Suprapubic skin (tissue), 4 donors: ENCODE results near the gene GMDS. TPM values are rescaled to one million over a fixed set of nuclear protein-coding genes. Genes with fewer than 3 reads are reported as not detected.
A peak's percentile ranks its signal among the peaks of the same experiment; 100 is the strongest.

Experiments
- DNase-seq, 2 donors: peaks; one replicate each; pipeline ENCODE4 v3.0.0-alpha.2; 2019; ENCODE audit warnings: low spot score in 2 of 2
- H3K27ac ChIP-seq: fragments of 200-600 bp; sonication (generic); one replicate; pipeline ENCODE4 v1.5.1; 2019
- H3K27me3 ChIP-seq: fragments of 200-600 bp; sonication (generic); one replicate; pipeline ENCODE4 v1.5.1; 2019
- H3K36me3 ChIP-seq: fragments of 200-600 bp; sonication (generic); one replicate; pipeline ENCODE4 v1.5.1; 2019
- H3K4me1 ChIP-seq: fragments of 200-600 bp; sonication (generic); one replicate; pipeline ENCODE4 v1.5.1; 2019
- H3K4me3 ChIP-seq: fragments of 200-600 bp; sonication (generic); one replicate; pipeline ENCODE4 v1.5.1; 2019; ENCODE audit warnings: mild to moderate bottlenecking
- H3K9me3 ChIP-seq: fragments of 200-600 bp; sonication (generic); one replicate; pipeline ENCODE4 v1.5.1; 2019
- EP300 ChIP-seq: sonication (generic); formaldehyde crosslinking; IDR thresholded peaks from one replicate; pipeline ENCODE4 v1.6.1; 2017; ENCODE audit warnings: antibody characterized with exemption
- POLR2A ChIP-seq, 2 donors: fragments of 450-650 bp; IDR thresholded peaks; one replicate each; pipeline ENCODE4 v1.6.1; 2017; ENCODE audit warnings: antibody characterized with exemption in 2 of 2, mild to moderate bottlenecking in 2 of 2, moderate library complexity in 2 of 2
- POLR2AphosphoS5 ChIP-seq, 3 donors: sonication (generic); formaldehyde crosslinking; IDR thresholded peaks; one replicate each; pipeline ENCODE4 v1.6.1; 2017; ENCODE audit warnings: antibody characterized with exemption in 3 of 3
- WGBS: methylation state at CpG from one replicate; pipeline ENCODE4 v1.1.5; 2018; 5-methylcytosine and 5-hydroxymethylcytosine counted together
- total RNA-seq, 4 donors: library from RNA; depleted of rRNA; stranded (reverse); fragments of >200 nt; gene quantifications; one replicate each; pipeline ENCODE4 v1.1.0, GENCODE V29; 2016
- TF ChIP-seq, protein P1 (sequence below), 2 donors: fragments of 200-600 bp in 1 of 2; fragments of 450-650 bp in 1 of 2; sonication (generic) in 1 of 2; IDR thresholded peaks; one replicate each; pipeline ENCODE4 v1.5.1; 2016 to 2019; ENCODE audit warnings: antibody characterized with exemption in 2 of 2, mild to moderate bottlenecking in 1 of 2, moderate library complexity in 1 of 2

GMDS gene
- total RNA-seq, 4 donors from 2014 or later: 11.7 to 19.3 (median 13.2) TPM

DNA sequence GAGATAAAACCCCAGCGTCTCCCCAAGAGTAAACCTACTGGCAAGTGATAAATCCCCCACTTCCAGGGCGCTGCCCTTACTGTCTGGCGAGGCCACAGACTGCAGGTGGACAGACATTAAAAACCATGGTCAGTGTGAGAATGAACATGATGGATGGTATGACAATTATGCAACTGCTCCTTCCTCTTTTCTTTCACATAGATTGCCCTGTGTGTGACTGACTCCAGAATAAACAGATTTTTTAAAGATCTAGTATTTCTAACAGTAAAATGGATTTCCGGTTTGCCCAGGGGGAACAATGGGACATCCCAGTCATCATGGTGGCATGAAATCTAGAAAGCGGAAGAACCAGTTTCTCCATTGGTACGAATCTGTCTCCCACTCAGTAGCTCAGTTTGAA is 482.0 kb downstream of the GMDS start:
- Histone ChIP-seq H3K27ac (no peak overlapping the region), H3K9me3 (no peaks in the 10 kb centered on the region), H3K27me3 (no peaks in the 10 kb centered on the region), H3K36me3 (no peaks in the 10 kb centered on the region), H3K4me3 (no peak overlapping the region), H3K4me1 (peaks cover 22% of the 10 kb centered on the region)
- no peak for TF ChIP-seq POLR2AphosphoS5 (IDR thresholded peaks at IDR 0.05)
- no peak for TF ChIP-seq EP300
- TF ChIP-seq POLR2A (IDR thresholded peaks at IDR 0.05): no peak
- TF ChIP-seq, protein P1, sequence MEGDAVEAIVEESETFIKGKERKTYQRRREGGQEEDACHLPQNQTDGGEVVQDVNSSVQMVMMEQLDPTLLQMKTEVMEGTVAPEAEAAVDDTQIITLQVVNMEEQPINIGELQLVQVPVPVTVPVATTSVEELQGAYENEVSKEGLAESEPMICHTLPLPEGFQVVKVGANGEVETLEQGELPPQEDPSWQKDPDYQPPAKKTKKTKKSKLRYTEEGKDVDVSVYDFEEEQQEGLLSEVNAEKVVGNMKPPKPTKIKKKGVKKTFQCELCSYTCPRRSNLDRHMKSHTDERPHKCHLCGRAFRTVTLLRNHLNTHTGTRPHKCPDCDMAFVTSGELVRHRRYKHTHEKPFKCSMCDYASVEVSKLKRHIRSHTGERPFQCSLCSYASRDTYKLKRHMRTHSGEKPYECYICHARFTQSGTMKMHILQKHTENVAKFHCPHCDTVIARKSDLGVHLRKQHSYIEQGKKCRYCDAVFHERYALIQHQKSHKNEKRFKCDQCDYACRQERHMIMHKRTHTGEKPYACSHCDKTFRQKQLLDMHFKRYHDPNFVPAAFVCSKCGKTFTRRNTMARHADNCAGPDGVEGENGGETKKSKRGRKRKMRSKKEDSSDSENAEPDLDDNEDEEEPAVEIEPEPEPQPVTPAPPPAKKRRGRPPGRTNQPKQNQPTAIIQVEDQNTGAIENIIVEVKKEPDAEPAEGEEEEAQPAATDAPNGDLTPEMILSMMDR (IDR thresholded peaks at IDR 0.05): no peak
- 88% methylated on average over 6 of the region's 6 CpGs for WGBS
- DNase-seq: no peak

DNA sequence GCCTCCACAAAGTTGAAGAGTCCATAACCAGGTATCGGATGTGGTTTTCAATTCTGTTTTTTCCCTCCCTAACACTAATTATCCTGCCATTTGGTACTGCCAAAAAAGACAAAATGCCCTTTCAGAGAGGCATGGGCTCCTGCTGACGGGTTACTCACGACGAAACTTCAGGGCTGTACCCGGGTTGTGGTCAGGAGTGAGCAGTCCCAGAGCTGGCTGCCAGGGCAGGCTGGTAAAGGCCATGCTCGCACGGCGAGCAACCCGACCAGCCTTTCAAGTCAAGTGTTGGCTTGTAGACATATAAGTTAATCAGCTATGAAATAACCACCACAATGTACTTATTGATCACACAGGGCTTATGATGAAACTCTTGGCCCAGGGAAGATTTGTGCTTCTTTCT is 483.2 kb downstream of the GMDS start:
- Histone ChIP-seq H3K4me1 (peaks cover 14% of the 10 kb centered on the region), H3K4me3 (no peak overlapping the region), H3K27ac (peak overlapping the region; percentile 30), H3K36me3 (no peaks in the 10 kb centered on the region), H3K9me3 (no peaks in the 10 kb centered on the region), H3K27me3 (no peaks in the 10 kb centered on the region)
- 83% methylated on average over 9 of the region's 9 CpGs for WGBS
- DNase-seq: no peak
- TF ChIP-seq POLR2AphosphoS5 (IDR thresholded peaks at IDR 0.05) (no peak), EP300 (no peak), POLR2A (IDR thresholded peaks at IDR 0.05) (no peak)
- TF ChIP-seq, protein P1 (IDR thresholded peaks at IDR 0.05): no peak

DNA sequence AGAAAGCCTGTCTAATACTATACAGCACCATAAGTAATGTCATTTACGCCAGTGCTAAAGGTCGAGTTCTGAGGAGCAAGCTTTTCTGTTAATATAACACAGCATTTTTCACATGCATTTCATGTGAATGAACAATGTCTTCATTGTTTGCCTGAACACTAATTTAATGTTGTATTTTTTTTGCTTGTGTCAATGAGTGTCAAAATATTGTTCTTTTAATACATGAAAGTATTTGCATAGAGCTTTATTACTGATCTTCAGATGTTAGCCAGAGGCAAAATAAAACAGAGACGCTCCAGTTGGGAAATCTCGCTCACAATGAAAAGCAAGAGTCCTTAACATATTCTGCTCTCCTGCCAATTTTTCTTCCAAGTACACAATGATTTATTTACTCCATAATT is 483.9 kb downstream of the GMDS start:
- Histone ChIP-seq H3K27me3 (no peaks in the 10 kb centered on the region), H3K4me1 (peaks cover 10% of the 10 kb centered on the region), H3K4me3 (no peak overlapping the region), H3K36me3 (no peaks in the 10 kb centered on the region), H3K9me3 (no peaks in the 10 kb centered on the region), H3K27ac (peak overlapping the region; percentile 30)
- no peak for TF ChIP-seq POLR2AphosphoS5 (IDR thresholded peaks at IDR 0.05)
- TF ChIP-seq, protein P1 (IDR thresholded peaks at IDR 0.05): no peak
- TF ChIP-seq POLR2A (IDR thresholded peaks at IDR 0.05): no peak
- TF ChIP-seq EP300: no peak
- no peak for DNase-seq
- 57% methylated on average over 4 of the region's 4 CpGs for WGBS

DNA sequence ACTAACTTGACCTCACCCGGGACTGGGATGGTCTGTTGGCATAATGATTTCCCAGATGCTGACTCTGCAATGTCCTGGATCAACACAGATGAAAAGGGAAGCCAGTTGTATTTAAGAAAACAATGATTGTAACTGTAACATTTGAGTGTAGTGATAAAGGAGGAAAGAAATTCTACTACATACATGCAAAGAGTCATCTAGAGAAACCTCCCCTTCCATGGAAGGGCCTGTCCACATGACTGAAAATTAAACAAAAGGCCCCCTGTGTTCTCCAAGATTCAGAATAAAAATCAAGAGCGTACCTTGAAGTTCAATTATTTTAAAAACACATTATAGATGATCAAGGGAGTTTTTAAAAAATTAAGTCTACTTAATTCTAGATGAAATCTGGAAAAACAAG is 484.5 kb downstream of the GMDS start:
- no peak overlapping the region for H3K4me3 ChIP-seq
- no peaks in the 10 kb centered on the region for H3K9me3 ChIP-seq
- 85% methylated on average over 2 of the region's 2 CpGs for WGBS
- no peak for DNase-seq
- H3K4me1 ChIP-seq: peaks cover 9% of the 10 kb centered on the region
- no peak for TF ChIP-seq EP300
- no peak for TF ChIP-seq POLR2A (IDR thresholded peaks at IDR 0.05)
- TF ChIP-seq, protein P1 (IDR thresholded peaks at IDR 0.05): no peak
- TF ChIP-seq POLR2AphosphoS5 (IDR thresholded peaks at IDR 0.05): no peak
- no peaks in the 10 kb centered on the region for H3K27me3 ChIP-seq
- H3K36me3 ChIP-seq: no peaks in the 10 kb centered on the region
- no peak overlapping the region for H3K27ac ChIP-seq

DNA sequence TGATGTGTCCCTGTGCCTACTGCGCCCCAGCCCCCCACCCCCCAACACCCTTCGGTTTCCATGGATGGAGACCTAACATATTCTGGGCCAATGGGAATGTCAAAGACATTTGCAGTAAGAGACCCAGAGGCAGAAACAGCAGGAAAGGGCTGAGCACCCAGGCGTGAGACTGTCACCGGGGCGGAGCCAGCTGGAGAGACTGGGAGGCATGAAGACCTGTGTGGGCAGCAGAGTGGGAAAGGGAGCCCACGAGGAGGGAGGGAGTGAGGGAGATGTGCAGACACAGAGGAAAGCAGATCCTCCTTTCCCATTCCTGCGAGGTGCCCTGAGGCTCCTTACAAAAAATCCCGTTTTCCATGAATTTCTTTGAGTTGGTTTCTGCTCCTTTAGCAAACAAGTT is 485.5 kb downstream of the GMDS start:
- Histone ChIP-seq H3K9me3 (no peaks in the 10 kb centered on the region), H3K36me3 (no peaks in the 10 kb centered on the region), H3K27me3 (no peaks in the 10 kb centered on the region), H3K4me3 (no peak overlapping the region), H3K4me1 (peaks cover 9% of the 10 kb centered on the region), H3K27ac (no peak overlapping the region)
- WGBS: 90% methylated on average over 8 of the region's 8 CpGs
- no peak for DNase-seq
- TF ChIP-seq EP300 (no peak), POLR2A (IDR thresholded peaks at IDR 0.05) (no peak)

DNA sequence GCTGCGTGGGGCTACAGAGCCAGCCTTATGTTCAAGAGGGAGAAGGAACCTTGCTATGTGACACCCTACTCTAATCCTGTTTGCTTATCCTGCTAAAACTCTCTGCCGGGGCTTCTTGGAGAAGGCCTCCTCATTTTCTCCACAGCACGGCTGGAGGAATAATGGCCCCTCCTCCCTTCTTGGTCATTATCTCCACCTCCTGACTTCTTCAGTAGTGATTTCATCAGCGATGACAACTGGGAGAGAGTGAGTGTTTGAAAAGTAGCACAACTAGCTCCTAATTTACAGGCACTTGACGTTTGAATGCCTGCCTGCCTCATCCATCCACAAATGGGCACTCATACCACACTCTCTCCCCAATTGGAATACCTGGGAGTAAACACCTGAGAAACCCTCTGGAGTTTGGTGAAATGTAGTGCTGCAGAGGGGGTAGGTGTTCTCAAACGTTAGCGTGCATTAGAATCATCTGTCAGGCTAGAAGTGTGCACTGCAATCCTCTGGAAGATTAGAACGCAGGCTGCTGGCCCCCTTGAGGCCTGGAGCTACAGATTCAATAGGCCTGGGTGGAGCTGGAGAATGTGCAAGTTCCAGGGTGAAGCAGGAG is 487.2 kb downstream of the GMDS start:
- no peaks in the 10 kb centered on the region for H3K9me3 ChIP-seq
- no peaks in the 10 kb centered on the region for H3K36me3 ChIP-seq
- no peak for TF ChIP-seq EP300
- no peak for TF ChIP-seq POLR2A (IDR thresholded peaks at IDR 0.05)
- TF ChIP-seq POLR2AphosphoS5 (IDR thresholded peaks at IDR 0.05): no peak
- TF ChIP-seq, protein P1 (IDR thresholded peaks at IDR 0.05): no peak
- peak overlapping the region; percentile 54 for H3K27ac ChIP-seq
- peaks cover 9% of the 10 kb centered on the region for H3K4me1 ChIP-seq
- H3K4me3 ChIP-seq: no peak overlapping the region
- WGBS: 78% methylated on average over 8 of the region's 8 CpGs
- DNase-seq: no peak
- no peaks in the 10 kb centered on the region for H3K27me3 ChIP-seq
